Caco-2 (cell line): ENCODE results near the gene BAHD1. TPM values are rescaled to one million over a fixed set of nuclear protein-coding genes. Genes with fewer than 3 reads are reported as not detected.

Source experiments
- BruUV-seq: library from RNA; stranded (reverse); fragments of 400-500 nt; replicated peaks from 2 replicates; lab custom pipeline; 2021; lab: Mats Ljungman, UMichigan
- CTCF ChIA-PET: fragments of 300-600 bp; sonication (Branson Sonifier 250); formaldehyde crosslinking; loops from one replicate; lab custom pipeline; 2022; ENCODE audit warnings: antibody characterized with exemption; lab: Charles Lee
- POLR2A ChIA-PET: fragments of 300-600 bp; sonication (Branson Sonifier 250); formaldehyde crosslinking; loops from one replicate; lab custom pipeline; 2022; ENCODE audit warnings: antibody characterized with exemption; lab: Charles Lee
- DNase-seq, 2 experiments: peaks; one replicate each; pipeline versions ENCODE4 v3.0.0 to v3.0.0-alpha.2; 2020 to 2022
- H3K27me3 ChIP-seq: replicated peaks from 2 replicates; pipeline ENCODE4 v1.6.0; 2011; ENCODE audit warnings: low read length; ENCODE audit not compliant: control insufficient read depth, insufficient read depth
- H3K36me3 ChIP-seq: 2 replicates; pipeline ENCODE4 v1.5.1; 2011; ENCODE audit warnings: low read length; ENCODE audit not compliant: control insufficient read depth, insufficient read depth
- H3K4me1 ChIP-seq: fragments of 250-450 bp; sonication (Bioruptor Pico); 2 replicates; pipeline ENCODE4 v1.5.1; 2020; ENCODE audit warnings: mild to moderate bottlenecking
- H3K4me3 ChIP-seq: 2 replicates; pipeline ENCODE4 v1.5.1; 2011; ENCODE audit warnings: low read depth, mild to moderate bottlenecking, control low read depth, low read length
- H3K9me3 ChIP-seq: fragments of 250-450 bp; sonication (Bioruptor Pico); 2 replicates; pipeline ENCODE4 v1.5.1; 2020; ENCODE audit warnings: mild to moderate bottlenecking, moderate library complexity
- H3K27ac Mint-ChIP-seq: one replicate; pipeline ENCODE4 v1.8.0; 2022; ENCODE audit warnings: mixed read lengths; ENCODE audit not compliant: unreplicated experiment
- H3K27me3 Mint-ChIP-seq: one replicate; pipeline ENCODE4 v1.8.0; 2022; ENCODE audit warnings: mixed read lengths; ENCODE audit not compliant: insufficient read depth, unreplicated experiment
- H3K36me3 Mint-ChIP-seq: one replicate; pipeline ENCODE4 v1.8.0; 2022; ENCODE audit warnings: mild to moderate bottlenecking, mixed read lengths; ENCODE audit not compliant: insufficient read depth, unreplicated experiment
- H3K4me1 Mint-ChIP-seq: one replicate; pipeline ENCODE4 v1.8.0; 2022; ENCODE audit warnings: low read depth, mixed read lengths; ENCODE audit not compliant: unreplicated experiment
- H3K4me3 Mint-ChIP-seq: one replicate; pipeline ENCODE4 v1.8.0; 2022; ENCODE audit warnings: mild to moderate bottlenecking, moderate library complexity, mixed read lengths; ENCODE audit not compliant: unreplicated experiment
- H3K9me3 Mint-ChIP-seq: one replicate; pipeline ENCODE4 v1.8.0; 2022; ENCODE audit warnings: mixed read lengths; ENCODE audit not compliant: unreplicated experiment
- CTCF ChIP-seq, 2 experiments: fragments of 200-600 bp in 1 of 2; IDR thresholded peaks; 1 replicate in 1 of 2; 2 replicates in 1 of 2; pipeline versions ENCODE4 v1.5.1 to v1.8.0; 2011 to 2022; ENCODE audit warnings: antibody characterized with exemption in 1 of 2, control low read depth in 1 of 2, inconsistent platforms in 1 of 2, low read depth in 1 of 2, low read length in 1 of 2, mild to moderate bottlenecking in 1 of 2, moderate library complexity in 1 of 2; ENCODE audit not compliant: insufficient read depth in 1 of 2, severe bottlenecking in 1 of 2, unreplicated experiment in 1 of 2
- intact Hi-C: fragments of 100-400 bp; cut with micrococcal nuclease; formaldehyde crosslinking; loops from one replicate; pipeline ENCODE4 v1.10.0; 2022; ENCODE audit not compliant: unreplicated experiment
- total RNA-seq: library from RNA; stranded (reverse); gene quantifications from 2 replicates; pipeline ENCODE4 v1.2.3, GENCODE V29; 2022

The BAHD1 gene
- total RNA-seq, 1 experiment from 2014 or later, result 28.1 TPM

GRCh38 chr15:40436116-40436891 is 4.4 kb upstream of the BAHD1 start:
- Histone ChIP-seq H3K9me3 (no peaks in the 10 kb centered on the region), H3K4me1 (peaks cover 15% of the 10 kb centered on the region), H3K36me3 (no peaks in the 10 kb centered on the region), H3K27me3 (no peaks in the 10 kb centered on the region), H3K4me3 (peak overlapping the region; percentile 49)
- Mint-ChIP-seq H3K9me3 (no peaks in the 10 kb centered on the region), H3K36me3 (peaks cover 11% of the 10 kb centered on the region), H3K4me1 (peaks cover 16% of the 10 kb centered on the region), H3K4me3 (peak overlapping the region; percentile 76), H3K27ac (no peak overlapping the region), H3K27me3 (no peaks in the 10 kb centered on the region)
- POLR2A ChIA-PET, result no interaction called here
- CTCF ChIA-PET, result interaction anchor here (1.0 kb wide), 1 partner anchor 14 kb away, joined by 3 read pairs; no protein-coding TSS in a partner anchor
- TF ChIP-seq CTCF (IDR thresholded peaks at IDR 0.05; ENCODE audit: insufficient read depth in 1 of 2, low read depth in 1 of 2, low read length in 1 of 2, severe bottlenecking in 1 of 2, unreplicated experiment in 1 of 2), result no peak
- no TSS peak for BruUV-seq
- intact Hi-C loops, result no loop called here
- peak in 1 of 2 experiments; percentile 42 for DNase-seq

DNA sequence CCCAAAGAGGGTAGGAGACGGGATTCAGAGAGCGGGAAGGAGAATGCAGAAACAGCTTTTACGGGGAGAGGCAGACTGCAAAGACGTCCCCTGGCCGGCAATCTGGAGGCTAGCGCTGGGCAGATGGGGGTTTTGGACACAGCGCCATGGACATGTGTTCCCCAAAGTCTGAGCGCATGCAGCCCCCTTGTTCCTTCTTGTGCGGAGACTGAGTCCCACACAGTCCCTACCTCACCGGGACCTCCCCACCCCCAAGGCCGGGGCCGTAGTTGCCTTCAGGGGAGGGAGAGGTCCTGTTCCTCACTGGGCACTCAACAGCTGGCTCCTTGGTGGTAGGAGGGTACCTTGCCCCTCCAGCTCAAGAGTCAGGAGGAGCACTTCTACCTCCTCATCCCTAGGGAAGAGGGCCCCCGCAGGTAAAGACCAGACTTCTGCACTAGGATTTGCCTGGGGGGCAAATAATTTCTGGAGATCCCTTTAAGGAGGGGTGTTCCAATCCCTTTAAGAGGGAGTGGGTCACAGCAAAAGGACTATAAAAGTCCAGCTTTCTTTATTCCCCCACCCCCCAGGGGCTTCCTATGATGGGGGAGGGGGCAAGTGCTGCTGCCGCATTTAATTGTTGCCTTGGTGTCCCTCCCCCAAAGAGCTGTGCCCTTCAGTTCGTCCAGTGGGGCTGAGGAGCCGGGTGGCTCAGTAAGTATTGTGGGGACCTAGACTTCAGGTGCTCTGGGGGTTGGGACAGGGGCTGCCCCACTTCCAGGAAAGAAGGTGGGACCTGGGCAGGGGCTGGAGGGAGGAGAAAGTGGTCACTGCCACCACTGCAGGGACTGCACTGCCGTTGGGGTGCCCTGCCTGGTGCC is 3.6 kb upstream of the BAHD1 start:
- no peaks in the 10 kb centered on the region for H3K36me3 ChIP-seq
- peaks cover 16% of the 10 kb centered on the region for H3K4me1 Mint-ChIP-seq
- ChIA-PET POLR2A (no interaction called here), CTCF (interaction anchor here (1.0 kb wide), 1 partner anchor 15 kb away, joined by 3 read pairs; no protein-coding TSS in a partner anchor)
- no peaks in the 10 kb centered on the region for H3K9me3 Mint-ChIP-seq
- TF ChIP-seq CTCF (IDR thresholded peaks at IDR 0.05; ENCODE audit: insufficient read depth in 1 of 2, low read depth in 1 of 2, low read length in 1 of 2, severe bottlenecking in 1 of 2, unreplicated experiment in 1 of 2), result no peak
- peaks cover 11% of the 10 kb centered on the region for H3K36me3 Mint-ChIP-seq
- no peak for DNase-seq
- H3K4me1 ChIP-seq, result peaks cover 15% of the 10 kb centered on the region
- intact Hi-C loops, result no loop called here
- H3K4me3 ChIP-seq, result no peak overlapping the region
- no peaks in the 10 kb centered on the region for H3K9me3 ChIP-seq
- H3K4me3 Mint-ChIP-seq, result peak overlapping the region; percentile 76
- H3K27me3 ChIP-seq, result no peaks in the 10 kb centered on the region
- no peaks in the 10 kb centered on the region for H3K27me3 Mint-ChIP-seq
- H3K27ac Mint-ChIP-seq, result no peak overlapping the region
- no TSS peak for BruUV-seq
